Adrenal gland (tissue), 12 donors: ENCODE measurements around the gene MSANTD1. TPM values are rescaled to one million over a fixed set of nuclear protein-coding genes. Genes with fewer than 3 reads are reported as not detected.

Source experiments
- DNase-seq, 7 donors: peaks; one replicate each; pipeline ENCODE4 v3.0.0-alpha.2; 2019 to 2020
- H3K27ac ChIP-seq, 5 donors: fragments of 200-600 bp; sonication (generic) in 4 of 5; 1 replicate in 3 of 5; 2 replicates in 2 of 5; pipeline versions ENCODE4 v1.5.1 to v1.8.0; 2016 to 2020; ENCODE audit warnings: mild to moderate bottlenecking in 1 of 5
- H3K27me3 ChIP-seq: fragments of 200-600 bp; 2 replicates; pipeline ENCODE4 v1.8.0; 2021
- H3K36me3 ChIP-seq, 2 donors: fragments of 200-600 bp; replicated peaks in 1 of 2; 1 replicate in 1 of 2; 2 replicates in 1 of 2; pipeline versions ENCODE4 v1.5.1 to v1.8.0; 2018 to 2022
- H3K4me1 ChIP-seq, 2 donors: fragments of 200-600 bp; replicated peaks in 1 of 2; 1 replicate in 1 of 2; 2 replicates in 1 of 2; pipeline versions ENCODE4 v1.5.1 to v1.8.0; 2018 to 2021
- H3K4me3 ChIP-seq, 4 donors: fragments of 200-600 bp; sonication (generic) in 3 of 4; one replicate each; pipeline ENCODE4 v1.5.1; 2016 to 2018
- H3K9me3 ChIP-seq, 3 donors: fragments of 200-600 bp; sonication (generic) in 1 of 3; replicated peaks in 1 of 3; 1 replicate in 2 of 3; 2 replicates in 1 of 3; pipeline versions ENCODE4 v1.5.1 to v1.8.0; 2016 to 2021
- CTCF ChIP-seq, 6 experiments: fragments of 450-650 bp in 4 of 6; fragments of 200-600 bp in 2 of 6; sonication (generic) in 1 of 6; IDR thresholded peaks; 1 replicate in 5 of 6; 2 replicates in 1 of 6; pipeline versions ENCODE4 v1.5.1 to v1.8.0; 2016 to 2021; ENCODE audit warnings: antibody characterized with exemption in 6 of 6, mild to moderate bottlenecking in 2 of 6, moderate library complexity in 1 of 6
- POLR2A ChIP-seq, 2 donors: fragments of 450-650 bp; IDR thresholded peaks; one replicate each; pipeline ENCODE4 v1.6.1; 2017; ENCODE audit warnings: antibody characterized with exemption in 2 of 2, mild to moderate bottlenecking in 2 of 2, moderate library complexity in 1 of 2
- WGBS, 4 donors: extraction: QIAGEN DNeasy Blood & Tissue Kit in 2 of 4; methylation state at CpG; one replicate each; pipeline versions ENCODE4 v1.1.5 to v1.1.7; 2013 to 2017; 5-methylcytosine and 5-hydroxymethylcytosine counted together
- intact Hi-C, 2 donors: fragments of 100-400 bp; cut with DNase I; formaldehyde crosslinking; loops; one replicate each; pipeline versions ENCODE4 v1.14.1 to v1.15.0; 2022 to 2023
- polyA plus RNA-seq, 3 donors: library from polyadenylated mRNA; stranded (reverse); fragments of 200-250 nt in 2 of 3; fragments of 350-450 nt in 1 of 3; fragmentation: Illumina TruSeq in 1 of 3; extraction: RNeasy Lipid Tissue Mini Kit (QIAGEN cat#74804) in 1 of 3; gene quantifications; one replicate each; pipeline ENCODE4 v1.2.3, GENCODE V29; 2013 to 2014
- total RNA-seq, 9 donors: library from RNA; depleted of rRNA in 4 of 9; stranded (reverse); fragments of >200 nt in 4 of 9; fragments of 120-200 nt in 1 of 9; fragmentation: NEBNext Ultra II Directional in 1 of 9; extraction: Animal tissue kit (Norgen Biotek cat#: 25700) in 1 of 9; gene quantifications; one replicate each; pipeline versions ENCODE4 v1.1.0 to v1.2.4, GENCODE V29; 2013 to 2023
- donor health status: healthy with polysubstance abuse.
- donor health status: Bipolar disorder and iron deficiency.
- donor health status: DM: yes; HTN: yes; CAD: no.
- donor health status: DM: no; HTN: no; CAD: no.
- donor health status: DM: no; HTN: no; CAD: no.
- donor health status: DM: yes; HTN: yes; CAD: no.

Gene MSANTD1
- total and polyA plus RNA-seq, 12 donors: 0.05 to 3.0 (median 0.40) TPM; not detected in 1

- WGBS, 4 donors: 61 to 85% (median 73%) methylated on average over 2 to 6 of the region's 6 CpGs
- TF ChIP-seq CTCF (IDR thresholded peaks at IDR 0.05): no peak
- TF ChIP-seq POLR2A (IDR thresholded peaks at IDR 0.05): no peak
- H3K4me3 ChIP-seq: no peak overlapping the region
- DNase-seq: no peak
- peaks cover 0 to 19% of the 10 kb centered on the region in 2 donors for H3K4me1 ChIP-seq
- H3K9me3 ChIP-seq: no peaks in the 10 kb centered on the region
- intact Hi-C loops: no loop called here
- H3K36me3 ChIP-seq: peaks cover 0 to 66% of the 10 kb centered on the region in 2 donors
- no peaks in the 10 kb centered on the region for H3K27me3 ChIP-seq
- H3K27ac ChIP-seq: peak overlapping the region in 2 of 5 donors; percentile 71 to 88
Measured at GRCh38 chr4:3226944-3227343, 22.0 kb upstream of the MSANTD1 start.

- TF ChIP-seq CTCF (IDR thresholded peaks at IDR 0.05): no peak
- TF ChIP-seq POLR2A (IDR thresholded peaks at IDR 0.05): no peak
- Histone ChIP-seq H3K27ac (no peak overlapping the region), H3K4me3 (no peak overlapping the region), H3K27me3 (no peaks in the 10 kb centered on the region), H3K4me1 (peaks cover 0 to 19% of the 10 kb centered on the region in 2 donors), H3K36me3 (peaks cover 0 to 61% of the 10 kb centered on the region in 2 donors), H3K9me3 (no peaks in the 10 kb centered on the region)
- intact Hi-C loops: no loop called here
- DNase-seq: peak in 3 of 7 donors; percentile 24 to 49 (median 37)
- WGBS, 4 donors: 79 to 86% (median 85%) methylated on average over 21 to 23 of the region's 23 CpGs
Measured at GRCh38 chr4:3227878-3228675, 20.9 kb upstream of the MSANTD1 start.

- TF ChIP-seq CTCF (IDR thresholded peaks at IDR 0.05): no peak
- TF ChIP-seq POLR2A (IDR thresholded peaks at IDR 0.05): no peak
- DNase-seq: no peak
- Histone ChIP-seq H3K27me3 (no peaks in the 10 kb centered on the region), H3K9me3 (no peaks in the 10 kb centered on the region), H3K36me3 (peaks cover 0 to 61% of the 10 kb centered on the region in 2 donors), H3K4me1 (peaks cover 0 to 19% of the 10 kb centered on the region in 2 donors), H3K27ac (no peak overlapping the region), H3K4me3 (no peak overlapping the region)
- intact Hi-C loops: no loop called here
- WGBS, 4 donors: 89 to 98% (median 96%) methylated on average over 13 of the region's 13 CpGs
Measured at GRCh38 chr4:3228881-3229280, 20.1 kb upstream of the MSANTD1 start.

GRCh38 chr4:3229328-3229727 lies 19.6 kb upstream of the MSANTD1 start:
- Histone ChIP-seq H3K9me3 (no peaks in the 10 kb centered on the region), H3K27me3 (no peaks in the 10 kb centered on the region), H3K4me1 (peaks cover 0 to 19% of the 10 kb centered on the region in 2 donors), H3K27ac (no peak overlapping the region), H3K36me3 (peaks cover 0 to 61% of the 10 kb centered on the region in 2 donors), H3K4me3 (no peak overlapping the region)
- intact Hi-C loops: no loop called here
- no peak for TF ChIP-seq POLR2A (IDR thresholded peaks at IDR 0.05)
- no peak for TF ChIP-seq CTCF (IDR thresholded peaks at IDR 0.05)
- 93 to 98% (median 94%) methylated on average over 9 of the region's 9 CpGs for WGBS, 4 donors
- no peak for DNase-seq
